Measurements from ENCODE around the gene NCOA7.

GRCh38 chr6:125855783-125856182, 65.0 kb downstream of the NCOA7 start:
- TF ChIP-seq CTCF (IDR thresholded peaks at IDR 0.05) (no peak), POLR2A (IDR thresholded peaks at IDR 0.05) (no peak)
